HepG2 (cell line): ENCODE measurements around the gene FKBP1B. TPM values are rescaled to one million over a fixed set of nuclear protein-coding genes. Genes with fewer than 3 reads are reported as not detected.
A peak's percentile ranks its signal among the peaks of the same experiment; 100 is the strongest.

Experiments used
- ATAC-seq: fragments of 200-7000 bp; cut with Tn5 transposase; 3 replicates; pipeline ENCODE4 v1.9.1; 2020; ENCODE audit warnings: mild to moderate bottlenecking, moderate library complexity
- BruUV-seq: library from RNA; stranded (reverse); fragments of 400-500 nt; replicated peaks from 2 replicates; lab custom pipeline; 2021; lab: Mats Ljungman, UMichigan
- CTCF ChIA-PET: fragments of 300-600 bp; formaldehyde crosslinking; extraction: SDS; loops from one replicate; lab custom pipeline; 2021; ENCODE audit warnings: low total read pairs, inconsistent platforms, low intra/inter-chr PET ratio; lab: Yijun Ruan, JAX
- POLR2A ChIA-PET: fragments of 350-600 bp; sonication (Branson Sonifier 250); formaldehyde crosslinking; loops from one replicate; lab custom pipeline; 2020; ENCODE audit warnings: antibody characterized with exemption, inconsistent platforms; lab: Yijun Ruan, JAX
- DNase-seq: peaks from one replicate; pipeline ENCODE4 v3.0.0-alpha.2; 2015; ENCODE audit warnings: low spot score
- FAIRE-seq: peaks from 3 replicates; lab custom pipeline; 2011; peaks lifted over from hg19 to GRCh38; lab: Jason Lieb, UNC
- H2AFZ ChIP-seq: one replicate; pipeline ENCODE4 v1.6.1; 2011; ENCODE audit warnings: low read length, inconsistent platforms
- H3K27ac ChIP-seq: fragments of 300-600 bp; 3 replicates; pipeline ENCODE4 v1.8.0; 2011; ENCODE audit warnings: mixed run types, mild to moderate bottlenecking, mixed read lengths, low read length, inconsistent platforms; ENCODE audit not compliant: insufficient read depth; ENCODE audit errors: extremely low read length
- H3K27me3 ChIP-seq, 2 experiments: fragments of 200-600 bp in 1 of 2; 2 replicates in 1 of 2; 3 replicates in 1 of 2; pipeline versions ENCODE4 v1.6.0 to v1.8.0; 2011; ENCODE audit warnings: low read length in 2 of 2, mild to moderate bottlenecking in 2 of 2, moderate library complexity in 2 of 2, inconsistent platforms in 1 of 2; ENCODE audit not compliant: insufficient read depth in 2 of 2, control insufficient read depth in 1 of 2
- H3K36me3 ChIP-seq, 2 experiments: fragments of 200-600 bp in 1 of 2; replicated peaks in 1 of 2; 2 replicates in 1 of 2; 3 replicates in 1 of 2; pipeline versions ENCODE4 v1.5.1 to v1.8.0; 2011; ENCODE audit warnings: low read length in 2 of 2, inconsistent platforms in 1 of 2; ENCODE audit not compliant: insufficient read depth in 2 of 2, control insufficient read depth in 1 of 2
- H3K4me1 ChIP-seq: 2 replicates; pipeline ENCODE4 v1.5.1; 2012; ENCODE audit warnings: low read length, inconsistent platforms; ENCODE audit not compliant: insufficient read depth
- H3K4me2 ChIP-seq: 2 replicates; pipeline ENCODE4 v1.6.0; 2011; ENCODE audit warnings: low read depth, low read length, inconsistent platforms
- H3K4me3 ChIP-seq, 3 experiments: fragments of 200-600 bp in 1 of 3; sonication (generic), shearing (Covaris generic) in 1 of 3; replicated peaks in 1 of 3; 2 replicates each; pipeline ENCODE4 v1.5.1; 2011 to 2016; ENCODE audit warnings: low read length in 3 of 3, inconsistent platforms in 2 of 3, low read depth in 2 of 3, mild to moderate bottlenecking in 2 of 3, control low read depth in 1 of 3, mixed read lengths in 1 of 3; ENCODE audit not compliant: insufficient read depth in 1 of 3
- H3K79me2 ChIP-seq: one replicate; pipeline ENCODE4 v1.6.1; 2011; ENCODE audit warnings: low read length, inconsistent platforms; ENCODE audit not compliant: insufficient read depth
- H3K9ac ChIP-seq: 2 replicates; pipeline ENCODE4 v1.6.0; 2011; ENCODE audit warnings: mild to moderate bottlenecking, low read depth, low read length, inconsistent platforms; ENCODE audit not compliant: insufficient read depth
- H3K9me3 ChIP-seq: 2 replicates; pipeline ENCODE4 v1.5.1; 2012; ENCODE audit warnings: mild to moderate bottlenecking, low read length
- H4K20me1 ChIP-seq: 2 replicates; pipeline ENCODE4 v1.6.0; 2011; ENCODE audit warnings: inconsistent platforms, mild to moderate bottlenecking, low read length, moderate library complexity; ENCODE audit not compliant: insufficient read depth
- ARID2 ChIP-seq: sonication (generic); formaldehyde crosslinking; IDR thresholded peaks from 2 replicates; pipeline ENCODE4 v1.8.1; 2022; ENCODE audit warnings: mild to moderate bottlenecking, missing genetic modification reagents, borderline replicate concordance
- FOXA3 ChIP-seq: IDR thresholded peaks from 2 replicates; pipeline ENCODE4 v1.6.1; 2016; ENCODE audit warnings: missing genetic modification reagents, missing compliant biosample characterization
- FOXK1 ChIP-seq: sonication (generic); formaldehyde crosslinking; IDR thresholded peaks from 2 replicates; pipeline ENCODE4 v1.4.0; 2020; ENCODE audit warnings: low read depth, missing genetic modification reagents, borderline replicate concordance
- HMG20A ChIP-seq: IDR thresholded peaks from 2 replicates; pipeline ENCODE4 v1.6.1; 2016; ENCODE audit warnings: borderline replicate concordance
- ISL2 ChIP-seq: sonication (generic); formaldehyde crosslinking; IDR thresholded peaks from 2 replicates; pipeline ENCODE4 v1.5.0; 2020; ENCODE audit warnings: missing genetic modification reagents
- PAXIP1 ChIP-seq: sonication (generic); formaldehyde crosslinking; conservative IDR thresholded peaks from 2 replicates; pipeline ENCODE4 v1.4.0; 2020; ENCODE audit warnings: mild to moderate bottlenecking, missing genetic modification reagents, moderate library complexity
- PRDM10 ChIP-seq: sonication (generic); formaldehyde crosslinking; IDR thresholded peaks from 2 replicates; pipeline ENCODE4 v1.4.0; 2020; ENCODE audit warnings: low read depth, missing genetic modification reagents
- SRY ChIP-seq: sonication (generic); formaldehyde crosslinking; IDR thresholded peaks from 2 replicates; pipeline ENCODE4 v1.8.0; 2022; ENCODE audit warnings: mild to moderate bottlenecking, missing genetic modification reagents
- TBP ChIP-seq: sonication (generic); formaldehyde crosslinking; IDR thresholded peaks from 2 replicates; pipeline ENCODE4 v1.5.0; 2020; ENCODE audit warnings: missing genetic modification reagents
- TBX3 ChIP-seq: fragments of 450-650 bp; IDR thresholded peaks from 2 replicates; pipeline ENCODE4 v1.6.1; 2017; ENCODE audit warnings: antibody characterized with exemption, mild to moderate bottlenecking, inconsistent platforms, borderline replicate concordance
- UBTF ChIP-seq: sonication (generic); formaldehyde crosslinking; IDR thresholded peaks from 2 replicates; pipeline ENCODE4 v1.4.0; 2020; ENCODE audit warnings: mild to moderate bottlenecking, missing genetic modification reagents
- ZNF3 ChIP-seq: IDR thresholded peaks from 2 replicates; pipeline ENCODE4 v1.7.0; 2017; ENCODE audit warnings: inconsistent platforms
- ZNF766 ChIP-seq: sonication (generic); formaldehyde crosslinking; IDR thresholded peaks from 2 replicates; pipeline ENCODE4 v1.5.0; 2020; ENCODE audit warnings: missing genetic modification reagents, borderline replicate concordance
- WGBS: methylation state at CpG from one replicate; pipeline ENCODE4 v1.1.6; 2017; ENCODE audit warnings: low lambda C conversion rate; 5-methylcytosine and 5-hydroxymethylcytosine counted together
- in situ Hi-C: cut with HindIII; loops from 2 replicates; pipeline ENCODE4 v1.10.0; 2017; ENCODE audit warnings: low pct_unique_long_range_greater_than_20kb; ENCODE audit not compliant: extremely low pct_ligation_motif_present
- intact Hi-C: fragments of 100-400 bp; cut with micrococcal nuclease; formaldehyde crosslinking; loops from one replicate; pipeline ENCODE4 v1.10.0; 2022; ENCODE audit not compliant: unreplicated experiment
- polyA plus RNA-seq, 8 experiments: library from polyadenylated mRNA; depleted of rRNA in 3 of 8; stranded (reverse) in 7 of 8; unstranded in 1 of 8; fragments of >200 nt; fragmentation: Illumina TruSeq in 4 of 8; extraction: Trizol in 4 of 8; gene quantifications; 2 replicates each; pipeline versions ENCODE4 v1.2.1 to v1.2.3, GENCODE V29; 2011 to 2016; ENCODE audit warnings: low read depth in 4 of 8, missing spikeins in 1 of 8, mixed read lengths in 1 of 8; ENCODE audit not compliant: insufficient read depth in 1 of 8
- total RNA-seq, 5 experiments: library from RNA; depleted of rRNA; stranded (reverse); fragments of >200 nt; fragmentation: Illumina TruSeq; extraction: Trizol; gene quantifications; 2 replicates each; pipeline ENCODE4 v1.2.3, GENCODE V29; 2016; ENCODE audit warnings: low read depth in 1 of 5

Gene FKBP1B
- total and polyA plus RNA-seq, 2 of the 13 experiments (the other 11 are each of a cell fraction or from before 2014, with no cell fraction given): 35.2 to 96.3 TPM

GRCh38 chr2:24051833-24052232, 2.3 kb downstream of the FKBP1B start (continued):
- TF ChIP-seq ISL2 (CRISPR knock-in tag) (0 out of 2 replicates have a peak, but pooled peaks have one; percentile 8), UBTF (0 out of 2 replicates have a peak, but pooled peaks have one; percentile 32), SRY (CRISPR knock-in tag) (no peak), ARID2 (CRISPR knock-in tag) (0 out of 2 replicates have a peak, but pooled peaks have one; percentile 46)

GRCh38 chr2:24052951-24053350, 3.4 kb downstream of the FKBP1B start:
- CTCF ChIA-PET: no interaction called here
- Histone ChIP-seq H3K9ac (no peak overlapping the region; the same call in 1 of the 2 replicates), H3K36me3 (peaks cover 0 to 2% of the 10 kb centered on the region in 2 experiments; a peak in 3 of 5 replicates), H3K4me1 (peaks cover 48% of the 10 kb centered on the region), H3K9me3 (no peaks in the 10 kb centered on the region), H4K20me1 (no peaks in the 10 kb centered on the region), H3K4me2 (peak overlapping the region; percentile 78), H2AFZ (no peak overlapping the region), H3K27me3 (no peaks in the 10 kb centered on the region; a peak in 1 of 5 replicates), H3K4me3 (no peak overlapping the region), H3K79me2 (peaks cover 7% of the 10 kb centered on the region), H3K27ac (peak overlapping the region; percentile 47)
- ATAC-seq: peak; percentile 9; the same call in 1 of the 3 replicates
- intact Hi-C loops: no loop called here
- POLR2A ChIA-PET: interaction anchor here (1.0 to 4.9 kb wide), 6 partner anchors 13 to 126 kb away, joined by 4 to 56 read pairs (median 26); partner anchors contain the start of genes ATAD2B, SF3B6 and TP53I3
- 57% methylated on average over 1 of the region's 1 CpG for WGBS
- DNase-seq: peak; percentile 40
- BruUV-seq: no TSS peak
- in situ Hi-C loops: no loop called here
- FAIRE-seq: peak; percentile 73
- TF ChIP-seq PAXIP1 (CRISPR knock-in tag) (peak; percentile 59), TBP (CRISPR knock-in tag) (no peak), FOXK1 (peak; percentile 68; the same call in 1 of the 2 replicates), PRDM10 (CRISPR knock-in tag) (0 out of 2 replicates have a peak, but pooled peaks have one; percentile 28), ZNF766 (CRISPR knock-in tag) (no peak), FOXA3 (CRISPR knock-in tag) (peak; percentile 60; the same call in 1 of the 2 replicates), HMG20A (peak; percentile 50; the same call in 1 of the 2 replicates), ZNF3 (CRISPR knock-in tag) (0 out of 2 replicates have a peak, but pooled peaks have one; percentile 32), TBX3 (peak; percentile 56; the same call in 1 of the 2 replicates)
